Measurements from ENCODE around the gene MYBPC3.

The MYBPC3 gene

DNA sequence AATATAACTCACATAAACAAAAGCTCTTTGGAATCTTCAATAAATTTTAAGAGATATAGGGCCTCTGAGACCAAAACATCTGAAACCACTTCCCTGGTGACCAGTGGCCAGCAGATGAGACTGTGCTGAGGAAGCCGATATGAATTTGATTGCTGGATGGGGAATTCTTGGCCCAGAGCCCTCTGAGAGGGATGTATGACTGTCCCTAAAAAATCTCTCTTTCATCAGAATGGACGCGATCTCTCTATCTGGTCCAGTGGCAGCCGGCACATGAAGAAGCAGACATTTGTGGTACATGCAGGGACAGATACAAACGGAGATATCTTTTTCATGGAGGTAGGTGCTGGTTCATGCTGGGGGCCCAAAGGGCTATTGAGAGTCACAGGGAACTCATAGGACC, 37.5 kb downstream of the MYBPC3 start:
- no peak for DNase-seq

DNA sequence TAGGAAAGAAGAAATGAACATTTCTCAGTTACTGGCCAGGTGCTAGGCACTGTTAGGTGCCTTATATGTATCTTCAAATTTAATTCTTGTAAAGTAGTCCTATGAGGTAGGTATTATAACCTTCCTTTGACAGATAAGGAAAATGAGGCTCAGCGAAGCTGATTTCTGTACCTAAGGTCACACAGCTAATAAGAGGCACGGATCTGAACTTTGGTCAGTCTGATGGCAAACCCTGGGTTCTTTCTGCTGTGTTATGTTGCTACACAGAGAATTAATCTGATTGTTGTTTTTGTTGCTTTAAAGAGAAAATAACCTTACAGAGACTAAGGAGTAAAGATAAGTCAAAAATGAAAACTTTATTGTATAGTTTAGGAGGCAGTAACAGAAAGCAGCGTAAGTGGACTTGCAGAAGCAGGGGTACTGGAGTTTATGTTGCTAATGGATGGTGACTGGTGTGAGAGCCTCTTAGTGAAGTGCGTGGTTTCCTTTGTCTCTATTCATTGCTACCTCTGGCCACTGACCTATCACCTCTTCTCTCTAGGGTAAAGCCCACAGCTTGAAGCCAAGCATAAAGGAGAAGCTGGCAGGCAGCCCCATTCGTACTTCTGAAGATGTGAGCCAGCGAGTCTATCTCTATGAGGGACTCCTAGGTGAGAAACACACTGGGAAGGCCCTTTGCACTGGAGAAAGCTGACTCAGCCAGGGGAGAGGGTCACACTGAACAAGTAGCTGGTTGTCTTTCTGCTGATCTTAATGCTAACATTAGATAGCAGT, 44.3 kb downstream of the MYBPC3 start:
- DNase-seq: no peak

DNA sequence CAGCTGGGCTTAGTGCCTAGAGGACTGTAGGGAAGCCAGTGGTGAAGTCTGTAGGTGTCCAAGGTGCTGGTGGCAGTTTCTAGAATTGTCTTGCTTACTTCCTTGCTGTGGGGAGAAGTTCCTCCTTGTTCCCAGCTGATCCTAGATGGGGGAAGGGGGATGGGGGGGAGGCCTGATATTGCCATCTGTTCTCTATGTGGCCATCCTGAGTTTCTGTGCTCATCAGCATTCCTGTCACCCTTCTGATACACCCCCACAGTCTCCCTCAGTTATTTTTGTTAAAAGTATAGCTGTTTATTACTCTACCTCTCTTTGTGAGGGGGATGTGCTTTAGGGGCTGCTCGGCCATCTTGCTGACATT, 46.0 kb downstream of the MYBPC3 start:
- no peak for DNase-seq

DNA sequence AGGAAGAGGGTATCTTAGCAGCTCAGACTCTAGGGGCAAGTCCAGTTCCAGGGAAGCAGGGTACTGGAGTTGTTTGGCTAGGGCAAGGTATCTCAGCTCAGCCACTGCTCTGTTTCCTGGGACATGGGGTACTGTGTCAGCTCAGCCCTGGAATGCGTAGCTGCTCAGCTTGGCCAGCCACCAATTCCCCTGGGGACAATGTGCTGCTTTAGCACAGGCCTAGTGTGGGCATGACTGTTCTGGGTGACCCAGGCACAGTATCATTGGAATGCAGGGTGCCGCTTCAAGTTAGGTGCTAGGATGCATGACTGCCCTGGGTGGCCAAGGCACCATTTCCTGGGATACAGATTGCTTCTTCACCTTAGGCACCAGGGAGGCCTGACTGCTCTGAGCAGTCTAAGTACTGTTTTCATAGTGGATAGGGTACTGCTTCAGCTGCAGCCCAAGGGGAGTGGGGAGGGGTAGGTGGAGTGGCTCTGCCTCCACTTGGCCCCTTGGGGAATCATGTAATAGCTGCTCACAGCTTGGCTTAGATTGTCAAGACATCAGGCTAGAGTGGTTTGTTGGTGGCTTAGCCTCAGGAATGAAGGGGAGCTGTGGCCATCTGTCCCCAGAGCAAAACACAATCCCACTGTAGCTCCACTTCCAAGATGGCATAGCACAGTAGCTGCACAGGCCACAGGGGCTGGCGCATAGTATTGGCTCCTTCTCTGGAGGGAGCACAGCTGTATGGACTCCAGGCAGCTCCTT, 46.6 kb downstream of the MYBPC3 start:
- DNase-seq: no peak

DNA sequence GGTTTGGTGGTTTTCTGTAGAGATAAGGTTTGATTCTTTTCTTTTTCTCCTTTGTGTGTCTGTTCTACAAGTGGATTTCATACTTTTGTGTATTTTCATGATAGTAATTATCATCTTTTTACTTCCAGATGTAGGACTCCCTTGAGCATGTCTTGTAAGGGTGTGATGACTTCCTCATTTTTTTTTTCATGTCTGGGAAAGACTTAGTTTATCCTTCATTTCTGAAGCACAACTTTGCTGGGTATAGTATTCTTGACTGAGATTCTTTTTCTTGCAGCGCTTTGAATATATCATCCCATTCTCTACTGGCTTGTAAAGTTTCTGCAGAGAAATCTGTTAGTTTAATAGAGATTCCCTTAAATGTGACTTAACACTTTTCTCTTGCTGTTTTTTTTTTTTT, 49.6 kb downstream of the MYBPC3 start:
- no peak for DNase-seq

DNA sequence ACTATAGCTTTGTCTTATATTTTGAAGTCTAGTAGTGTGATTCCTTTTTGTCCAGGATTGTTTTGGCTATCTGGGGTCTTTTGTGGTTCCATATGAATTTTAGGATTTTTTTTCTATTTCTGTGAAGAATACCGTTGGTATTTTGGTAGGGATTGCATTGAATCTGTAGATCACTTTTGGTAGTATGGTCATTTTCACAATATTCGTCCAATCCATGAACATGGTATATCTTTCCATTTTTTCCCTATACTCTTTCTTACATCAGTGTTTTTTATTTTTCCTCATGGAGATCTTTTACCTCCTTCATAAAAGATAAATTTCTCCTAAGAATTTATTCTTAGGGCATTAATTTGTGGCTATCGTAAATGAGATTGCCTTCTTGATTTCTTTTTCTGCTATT, 53.4 kb downstream of the MYBPC3 start:
- no peak for DNase-seq

DNA sequence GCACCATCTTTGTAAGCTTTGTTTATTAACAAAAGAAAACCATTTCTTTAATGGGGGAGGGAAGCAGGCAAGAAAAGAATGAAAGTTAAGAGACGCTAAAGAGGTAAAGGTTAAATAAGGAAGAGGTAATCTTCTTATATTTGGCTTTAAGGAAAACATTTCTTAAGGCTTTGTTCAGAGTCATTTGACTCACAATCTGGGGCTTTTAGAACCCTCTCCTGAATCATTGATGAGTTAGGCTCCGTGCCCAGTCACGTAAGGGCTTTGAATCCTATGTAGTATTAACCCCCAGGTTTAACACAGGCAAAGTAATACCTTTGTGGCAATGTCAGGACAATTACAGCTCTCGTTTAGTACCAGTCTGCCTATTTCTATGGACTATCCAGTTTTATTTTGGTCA, 56.5 kb downstream of the MYBPC3 start:
- DNase-seq: no peak

DNA sequence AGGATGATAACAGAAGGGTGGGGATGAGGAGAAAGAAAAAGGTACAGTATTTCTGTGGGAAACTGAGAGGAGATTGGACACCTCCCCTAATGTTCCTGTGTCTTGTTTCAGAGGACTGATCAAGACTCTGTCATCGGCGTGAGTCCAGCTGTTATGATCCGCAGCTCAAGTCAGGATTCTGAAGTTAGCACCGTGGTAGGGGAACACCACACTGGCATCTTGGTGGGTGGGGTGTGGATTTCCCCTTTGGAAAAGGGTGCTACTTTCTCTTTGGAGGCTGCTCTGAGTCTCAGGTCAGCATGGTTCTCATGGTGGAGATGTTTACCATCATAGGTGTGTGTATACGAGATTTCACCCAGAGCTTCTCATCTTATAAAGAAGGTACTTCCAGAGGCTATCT, 57.1 kb downstream of the MYBPC3 start:
- DNase-seq: no peak

DNA sequence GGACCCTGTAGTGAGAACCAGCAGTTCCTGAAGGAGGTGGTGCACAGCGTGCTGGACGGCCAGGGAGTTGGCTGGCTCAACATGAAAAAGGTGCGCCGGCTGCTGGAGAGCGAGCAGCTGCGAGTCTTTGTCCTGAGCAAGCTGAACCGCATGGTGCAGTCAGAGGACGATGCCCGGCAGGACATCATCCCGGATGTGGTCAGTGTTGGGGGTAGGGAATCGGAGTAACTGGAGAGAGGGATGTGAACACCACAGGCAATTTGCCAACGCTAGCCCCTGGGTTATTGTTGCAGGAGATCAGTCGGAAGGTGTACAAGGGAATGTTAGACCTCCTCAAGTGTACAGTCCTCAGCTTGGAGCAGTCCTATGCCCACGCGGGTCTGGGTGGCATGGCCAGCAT, 62.6 kb downstream of the MYBPC3 start:
- DNase-seq: no peak

DNA sequence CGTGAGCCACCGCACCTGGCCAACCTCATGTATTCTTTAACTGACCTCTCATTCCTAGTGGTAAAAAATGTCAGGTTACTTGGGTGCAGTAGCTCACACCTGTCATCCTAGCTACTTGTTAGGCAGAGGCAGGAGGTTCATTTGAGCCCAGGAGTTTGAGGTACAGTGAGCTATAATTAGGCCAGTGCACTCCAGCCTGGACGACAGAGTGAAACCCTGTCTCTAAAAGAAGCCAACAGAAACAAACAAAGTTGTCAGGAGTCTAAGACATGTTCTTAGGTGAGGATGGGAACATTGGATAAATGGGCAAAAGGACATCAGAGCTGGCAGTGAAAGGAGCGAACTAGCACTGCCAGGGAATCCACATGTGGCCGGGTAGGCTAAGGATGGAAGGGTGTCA, 64.4 kb downstream of the MYBPC3 start:
- no peak for DNase-seq

DNA sequence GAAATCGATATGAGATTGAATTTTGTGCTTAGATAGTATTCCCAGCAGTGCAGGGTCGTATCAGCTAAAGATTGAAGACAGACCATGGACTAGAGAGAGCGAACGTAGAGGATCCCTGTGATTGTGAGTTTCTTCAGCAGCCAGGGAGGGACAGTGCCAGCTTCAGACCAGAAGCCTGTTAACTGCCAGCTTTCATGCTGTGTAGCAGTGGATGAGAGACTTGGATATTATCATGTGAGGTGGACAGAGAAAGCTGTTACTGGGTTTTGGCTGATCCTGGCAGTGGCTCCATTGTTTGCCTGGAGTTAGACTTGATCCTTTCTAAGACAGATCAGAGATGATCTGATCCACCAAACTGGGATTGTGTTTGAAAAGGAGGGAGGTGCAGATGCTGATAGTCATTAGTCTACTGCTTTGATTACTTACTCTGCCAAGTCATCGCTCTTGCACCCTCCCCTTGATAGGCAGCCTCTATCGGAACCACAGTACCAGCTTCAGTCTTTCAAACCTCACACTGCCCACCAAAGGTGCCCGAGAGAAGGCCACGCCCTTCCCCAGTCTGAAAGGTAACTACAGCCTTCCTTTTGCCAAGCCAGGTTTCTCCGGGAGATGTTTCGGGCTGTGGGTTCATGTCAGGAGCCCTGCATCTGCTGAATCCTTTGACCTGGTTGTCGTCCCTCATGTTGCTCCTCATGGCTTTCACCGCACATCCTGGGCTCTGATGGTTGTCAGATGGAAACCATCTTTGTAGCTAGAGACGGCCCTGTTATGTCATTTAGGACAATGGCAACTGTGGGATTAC, 66.3 kb downstream of the MYBPC3 start:
- no peak for DNase-seq

DNA sequence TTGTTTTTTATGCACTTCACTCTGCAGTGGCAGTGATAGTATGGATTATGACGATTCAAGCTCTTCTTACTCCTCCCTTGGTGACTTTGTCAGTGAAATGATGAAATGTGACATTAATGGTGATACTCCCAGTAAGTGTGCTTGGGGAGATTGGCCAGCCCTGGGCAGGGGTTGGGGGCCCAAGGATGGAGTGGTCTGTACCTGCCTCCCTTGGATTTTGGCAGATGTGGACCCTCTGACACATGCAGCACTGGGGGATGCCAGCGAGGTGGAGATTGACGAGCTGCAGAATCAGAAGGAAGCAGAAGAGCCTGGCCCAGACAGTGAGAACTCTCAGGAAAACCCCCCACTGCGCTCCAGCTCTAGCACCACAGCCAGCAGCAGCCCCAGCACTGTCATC, 68.4 kb downstream of the MYBPC3 start:
- no peak for DNase-seq

DNA sequence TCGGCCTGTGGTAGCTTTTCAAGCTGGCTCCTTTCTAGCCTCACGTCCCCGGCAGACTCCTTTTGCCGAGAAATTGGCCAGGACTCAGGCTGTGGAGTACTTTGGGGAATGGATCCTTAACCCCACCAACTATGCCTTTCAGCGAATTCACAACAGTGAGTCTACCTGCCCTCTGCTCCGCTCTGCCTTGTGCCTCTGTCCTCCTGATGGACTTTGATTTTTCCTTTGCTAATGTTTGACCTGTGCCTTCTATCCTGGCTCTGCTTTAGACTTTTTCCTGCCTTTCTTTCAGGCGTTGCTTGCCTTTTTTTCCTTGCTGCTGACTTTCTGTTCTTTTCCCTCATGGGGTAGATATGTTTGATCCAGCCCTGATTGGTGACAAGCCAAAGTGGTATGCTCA, 70.0 kb downstream of the MYBPC3 start:
- DNase-seq: no peak

Data from fibroblast of skin of right quadriceps (primary cell).